ENCODE results near the gene XRCC6.
"Not testable (repeated sequence)": the region's sequence is repeated elsewhere in the genome, so short reads cannot be mapped to it uniquely, and the experiment has no call there.

The XRCC6 gene

DNA sequence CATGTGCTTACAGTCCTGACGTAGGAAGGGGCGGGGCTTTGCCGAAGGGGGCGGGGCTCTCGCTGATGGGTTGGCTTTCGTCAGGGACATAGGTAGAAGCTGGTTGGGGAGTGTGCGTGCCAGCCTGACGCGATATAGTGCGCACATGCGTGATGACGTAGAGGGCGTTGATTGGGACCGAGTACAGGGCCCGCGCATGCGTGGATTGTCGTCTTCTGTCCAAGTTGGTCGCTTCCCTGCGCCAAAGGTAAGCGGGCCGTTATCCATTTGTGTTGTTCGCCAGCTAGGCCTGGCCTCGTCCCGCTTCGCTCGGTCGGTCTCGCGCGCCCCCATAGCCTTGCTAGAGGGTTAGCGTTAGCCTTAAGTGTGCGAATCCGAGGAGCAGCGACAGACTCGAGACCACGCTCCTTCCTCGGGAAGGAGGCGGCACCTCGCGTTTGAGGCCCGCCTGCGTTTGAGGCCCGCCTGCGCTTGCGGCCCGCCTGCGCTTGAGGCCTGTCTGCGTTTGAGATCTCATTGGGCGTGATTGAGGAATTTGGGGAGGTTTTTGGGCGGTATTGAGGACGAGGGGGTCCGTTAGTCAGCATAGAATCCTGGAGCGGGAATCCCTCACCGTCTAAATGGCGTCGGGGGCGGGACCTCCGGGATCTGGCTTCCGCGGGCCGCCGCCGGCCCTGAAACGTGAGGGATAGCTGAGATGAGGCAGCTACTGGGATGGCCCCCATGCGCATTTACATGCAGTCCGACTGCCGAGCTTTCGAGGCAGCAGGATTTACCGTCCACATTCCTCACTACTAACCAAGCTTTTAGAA, at the start of gene XRCC6:
Gene XRCC6, plus strand, starts transcription at position 197 of the 812 bp plus-strand sequence. CDS start 710 bp downstream, outside the sequence.
- peak; percentile 98 for DNase-seq (ENCODE audit: low read depth)

DNA sequence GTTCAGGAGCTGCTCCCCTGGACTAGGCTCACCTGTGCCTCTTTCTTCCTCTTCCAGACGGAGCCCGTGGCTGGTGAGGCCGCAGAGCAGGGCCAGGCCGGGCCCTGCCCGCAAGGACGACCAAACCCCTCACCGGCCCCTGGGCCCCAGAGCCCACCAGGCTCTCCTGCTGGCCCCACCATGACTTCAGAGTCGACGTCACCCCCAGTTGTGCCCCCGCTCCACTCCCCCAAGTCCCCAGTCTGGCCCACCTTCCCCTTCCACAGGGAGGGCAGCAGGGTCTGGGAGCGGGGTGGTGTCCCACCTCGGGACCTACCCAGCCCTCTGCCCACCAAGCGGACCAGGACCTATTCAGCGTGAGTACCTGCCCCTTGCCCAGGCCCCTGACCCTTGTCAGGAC, 49.3 kb upstream of the XRCC6 start:
- DNase-seq (ENCODE audit: low read depth) = no peak

DNA sequence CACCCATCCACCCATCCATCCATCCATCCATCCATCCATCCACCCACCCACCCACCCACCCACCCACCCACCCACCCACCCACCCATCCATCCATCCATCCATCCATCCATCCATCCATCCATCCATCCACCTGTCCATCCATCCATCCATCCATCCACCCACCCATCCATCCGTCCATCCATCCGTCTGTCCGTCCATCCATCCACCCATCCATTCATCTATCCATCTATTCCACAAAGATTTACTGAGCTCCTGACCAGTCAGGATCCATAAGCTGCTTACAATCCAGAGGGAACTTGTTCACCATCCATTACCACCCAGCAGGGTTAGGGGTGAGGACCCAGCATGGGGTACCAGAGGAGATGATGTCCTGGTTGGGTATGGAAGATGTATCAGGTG, 48.8 kb upstream of the XRCC6 start:
- not testable (repeated sequence) for DNase-seq (ENCODE audit: low read depth)

DNA sequence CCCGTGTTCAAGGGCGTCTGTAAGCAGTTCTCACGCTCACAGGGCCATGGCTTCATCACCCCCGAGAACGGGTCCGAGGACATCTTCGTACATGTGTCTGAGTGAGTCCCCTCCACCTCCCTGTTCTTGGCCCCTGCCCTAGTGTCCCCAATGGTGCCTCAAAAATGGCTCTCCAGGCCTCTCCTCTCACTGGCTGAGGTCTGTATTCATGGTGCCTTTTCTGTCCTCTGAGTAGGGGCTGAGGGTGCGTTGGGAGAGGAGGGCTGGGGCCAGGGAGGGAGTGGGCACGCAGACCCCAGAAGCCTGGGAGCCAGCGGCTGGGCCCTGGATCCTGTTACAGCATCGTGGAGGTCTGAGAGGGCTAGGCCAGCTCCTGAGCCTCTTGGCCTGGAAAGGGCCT, 47.4 kb upstream of the XRCC6 start:
- DNase-seq (ENCODE audit: low read depth) = no peak

DNA sequence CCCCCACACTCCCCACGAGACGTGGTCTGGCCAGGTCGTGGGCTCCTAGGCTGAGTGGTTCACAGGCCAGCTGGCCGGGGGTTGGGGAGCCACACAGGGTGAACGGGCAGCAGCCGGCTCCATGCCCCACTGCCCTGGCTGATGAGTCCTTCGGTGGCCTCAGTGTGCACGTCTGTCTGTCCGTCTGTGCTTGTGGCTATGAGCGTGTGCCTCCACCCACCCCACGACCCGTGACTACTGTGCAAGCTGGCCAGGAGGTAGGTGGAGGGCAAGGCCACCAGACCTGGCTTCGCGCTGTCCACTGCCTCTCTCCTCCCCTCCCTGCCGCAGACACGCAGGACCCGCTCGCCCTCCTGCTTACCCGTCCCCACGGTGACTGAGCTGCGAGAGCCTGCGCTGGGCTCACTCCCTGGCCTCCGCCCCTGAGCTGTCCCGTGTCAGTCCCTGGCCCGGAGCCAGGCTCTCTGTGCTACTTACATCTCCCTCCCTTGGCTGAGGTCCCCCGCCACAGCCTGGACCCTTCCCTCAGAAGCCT, 46.2 kb upstream of the XRCC6 start:
- no peak for DNase-seq (ENCODE audit: low read depth)

DNA sequence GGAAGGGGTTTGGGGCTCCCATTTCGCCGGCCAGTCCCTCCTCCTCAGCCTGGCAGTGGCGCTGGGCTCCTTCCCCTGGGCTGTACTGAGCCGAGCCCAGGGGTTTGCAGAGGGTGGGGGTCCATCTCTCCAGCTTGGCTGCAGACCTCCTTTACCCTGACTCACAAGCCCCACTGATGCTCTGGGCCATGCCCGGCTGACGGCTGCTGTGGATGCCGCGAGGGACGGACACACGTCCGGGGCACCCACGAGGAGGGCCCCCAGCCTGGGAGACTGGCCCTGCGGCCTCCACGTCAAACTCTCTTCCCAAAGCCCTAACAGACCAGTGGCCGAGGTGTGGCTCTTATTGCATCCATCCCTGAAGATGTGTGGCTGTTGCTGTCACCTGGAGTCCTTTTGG, 45.6 kb upstream of the XRCC6 start:
- no peak for DNase-seq (ENCODE audit: low read depth)

DNA sequence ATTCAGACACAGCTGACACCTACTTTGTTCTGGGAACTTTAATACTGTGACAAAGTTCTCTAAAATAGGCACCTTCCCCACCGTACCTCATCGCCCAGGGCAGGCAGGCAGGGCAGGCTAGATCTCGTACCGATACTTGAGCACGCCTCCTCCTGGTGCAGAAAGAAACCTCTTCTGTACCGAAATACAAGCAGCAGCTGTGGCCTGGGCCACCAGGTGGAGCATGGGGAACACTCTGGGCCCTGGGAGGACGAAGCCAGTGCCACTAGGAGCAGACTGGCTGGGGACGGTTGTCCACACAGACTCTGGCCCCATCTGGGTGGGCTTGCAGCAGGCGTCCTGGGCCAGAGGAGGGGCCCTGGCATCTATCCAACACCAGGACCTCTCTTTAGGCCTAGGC, 44.2 kb upstream of the XRCC6 start:
- DNase-seq (ENCODE audit: low read depth) = no peak

DNA sequence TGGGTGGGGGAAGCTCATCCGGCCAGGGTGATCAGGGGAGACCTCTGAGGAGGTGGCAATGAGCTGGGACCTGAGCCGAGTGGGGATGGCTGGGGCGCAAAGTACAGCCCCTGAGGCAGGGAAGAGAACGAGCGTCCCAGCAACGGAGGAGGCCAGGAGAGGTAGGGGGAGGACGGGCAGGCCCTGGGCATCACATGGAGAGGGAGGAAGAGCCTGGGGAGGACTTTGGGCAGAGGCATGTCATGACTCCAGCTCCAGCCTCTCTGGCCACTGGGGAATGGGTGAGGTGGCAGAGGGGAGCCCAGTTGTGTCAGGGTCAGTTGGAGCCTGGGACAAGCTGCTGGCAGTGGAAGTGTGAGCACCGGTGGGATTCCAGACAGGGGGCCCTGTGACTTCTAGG, 43.0 kb upstream of the XRCC6 start:
- DNase-seq (ENCODE audit: low read depth) = no peak

DNA sequence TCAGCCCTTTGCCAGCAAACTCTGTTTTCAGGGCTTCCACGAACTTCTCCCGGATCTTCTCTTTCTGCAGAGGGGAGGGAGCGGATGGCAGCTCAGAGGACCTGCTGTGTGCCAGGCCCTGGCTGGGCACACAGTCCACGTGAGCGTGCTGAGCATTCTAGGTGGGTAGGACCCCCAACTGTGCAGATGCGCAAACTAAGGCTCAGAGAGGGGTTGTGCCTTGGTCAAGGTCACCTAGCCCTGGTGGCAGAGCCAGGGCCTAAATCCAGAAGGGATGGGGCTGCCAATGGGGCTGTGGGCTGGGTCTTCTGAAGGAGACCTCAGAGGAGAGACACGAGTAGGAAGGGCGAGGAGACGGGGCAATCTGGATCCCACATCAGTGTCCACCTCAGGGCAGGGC, 42.3 kb upstream of the XRCC6 start:
- DNase-seq (ENCODE audit: low read depth) = no peak

DNA sequence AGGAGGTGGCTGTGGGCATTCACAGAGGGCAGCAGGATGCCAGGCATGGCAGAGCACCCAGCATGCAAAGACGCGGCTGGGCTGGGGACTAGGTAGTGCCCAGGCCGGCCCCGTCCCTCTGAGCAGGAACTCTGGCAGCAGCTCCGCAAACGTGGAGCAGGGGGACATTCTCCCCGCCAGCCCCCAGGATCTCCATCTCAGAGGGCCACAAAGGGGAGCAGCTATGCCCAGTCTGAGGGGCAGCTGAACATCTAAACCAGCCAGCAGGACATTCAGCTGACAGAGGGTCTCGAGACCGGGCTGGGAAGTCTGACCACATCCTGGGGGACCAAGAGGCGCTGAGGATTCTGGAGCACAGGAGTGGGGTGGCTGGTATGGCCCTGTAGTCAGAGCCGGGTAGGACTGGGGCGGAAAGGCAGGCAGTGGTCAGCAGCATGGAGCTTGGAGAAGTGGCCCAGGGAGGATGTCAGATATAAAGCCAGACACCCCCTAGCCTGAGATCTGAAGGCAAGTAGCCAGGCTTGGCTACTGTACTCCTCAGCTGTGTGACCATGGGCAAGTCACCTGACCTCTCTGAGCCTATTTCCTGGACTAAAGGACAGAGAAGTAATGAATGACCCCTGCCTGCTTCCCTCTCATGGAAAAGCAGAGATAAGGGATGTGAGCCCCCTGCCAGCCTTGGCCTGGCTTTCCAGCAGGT, 41.6 kb upstream of the XRCC6 start:
- no peak for DNase-seq (ENCODE audit: low read depth)

DNA sequence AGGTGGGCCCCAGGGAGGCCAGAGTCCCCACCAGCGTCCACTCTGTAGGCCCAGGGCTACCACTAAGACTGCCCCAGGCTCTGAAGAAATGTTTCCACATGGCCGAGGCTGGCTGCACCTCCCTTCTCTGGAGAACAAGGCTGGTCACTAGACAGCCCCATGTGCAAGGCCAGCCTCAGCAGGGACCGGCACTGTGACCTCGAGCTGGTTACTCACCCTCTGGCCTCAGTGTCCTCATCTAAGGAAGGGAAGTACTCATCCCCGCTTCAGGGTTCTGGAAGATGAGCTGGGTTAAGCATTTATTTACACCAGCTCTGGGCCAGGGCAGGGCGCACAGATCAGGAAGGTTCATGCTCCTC, 41.1 kb upstream of the XRCC6 start:
- no peak for DNase-seq (ENCODE audit: low read depth)

DNA sequence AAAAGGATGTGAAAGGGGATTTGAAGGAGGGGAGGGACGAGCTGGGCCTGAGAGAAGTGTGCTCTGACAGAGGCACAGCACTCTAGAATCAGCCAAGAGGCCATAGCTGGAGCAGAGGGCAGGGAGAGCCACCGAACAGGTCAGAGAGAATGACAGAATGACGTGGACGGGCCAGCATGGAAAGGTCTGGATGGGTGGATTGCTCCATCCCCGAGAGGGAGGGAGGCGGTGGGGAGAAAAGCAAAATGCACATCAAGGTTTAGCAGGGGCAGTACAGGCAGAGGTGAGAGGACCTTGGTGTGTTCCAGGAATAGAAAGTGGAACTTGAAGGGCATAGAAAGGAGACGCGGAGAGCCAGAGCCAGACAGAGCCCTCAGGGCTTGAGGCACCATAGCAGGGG, 38.4 kb upstream of the XRCC6 start:
- no peak for DNase-seq (ENCODE audit: low read depth)

DNA sequence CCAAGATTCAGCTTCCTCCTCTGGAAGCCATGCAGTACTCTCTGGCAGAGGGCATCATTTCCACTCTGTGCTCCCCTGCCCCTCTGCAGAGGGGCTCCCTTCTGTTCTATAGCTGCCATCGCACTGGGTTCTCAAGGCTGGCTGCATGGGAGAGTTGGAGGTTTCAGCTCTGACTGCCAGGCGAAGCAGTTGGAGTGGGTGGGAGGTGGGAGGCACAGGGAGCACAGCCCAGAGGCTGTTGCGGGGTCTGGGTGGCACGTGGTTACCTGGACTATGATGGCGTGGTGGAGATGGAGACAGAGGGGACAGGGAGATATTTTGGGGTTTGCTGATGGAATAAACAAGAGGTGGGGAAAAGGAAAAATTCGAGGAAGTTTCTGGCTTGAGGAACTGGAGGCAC, 36.2 kb upstream of the XRCC6 start:
- no peak for DNase-seq (ENCODE audit: low read depth)

DNA sequence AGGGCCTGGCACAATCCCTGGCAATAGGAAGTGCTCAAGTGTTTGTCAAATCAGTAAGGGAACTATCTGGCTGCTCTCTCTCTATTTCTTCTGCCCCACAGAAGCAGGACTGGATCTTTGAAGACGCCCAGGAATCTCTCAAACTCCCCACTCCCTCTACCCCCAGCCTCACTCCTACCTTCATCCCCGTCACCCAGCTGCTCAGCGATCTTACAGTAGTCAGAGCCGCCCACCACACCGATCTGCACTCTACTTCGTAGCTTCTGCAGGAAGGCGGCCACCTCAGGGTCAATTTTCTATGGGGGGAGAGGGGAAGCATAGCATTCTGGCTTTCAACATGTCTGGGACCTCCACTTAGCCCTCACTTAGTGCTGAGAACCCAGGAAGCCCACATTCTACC, 35.2 kb upstream of the XRCC6 start:
- no peak for DNase-seq (ENCODE audit: low read depth)

DNA sequence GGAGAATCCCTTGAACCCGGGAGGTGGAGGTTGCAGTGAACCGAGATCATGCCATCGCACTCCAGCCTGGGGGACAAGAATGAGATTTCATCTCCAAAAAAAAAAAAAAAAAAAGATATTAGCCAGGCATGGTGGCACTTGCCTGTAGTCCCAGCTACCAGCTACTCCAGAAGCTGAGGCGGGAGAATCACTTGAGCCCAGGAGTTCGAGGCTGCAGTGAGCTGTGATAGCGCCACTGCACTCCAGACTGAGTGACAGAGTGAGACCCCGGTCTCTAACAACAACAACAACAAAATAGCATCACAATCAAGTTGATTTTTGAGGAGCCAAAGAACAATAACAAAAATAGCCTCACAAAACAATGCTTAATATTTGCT, 33.8 kb upstream of the XRCC6 start:
- no peak for DNase-seq (ENCODE audit: low read depth)

DNA sequence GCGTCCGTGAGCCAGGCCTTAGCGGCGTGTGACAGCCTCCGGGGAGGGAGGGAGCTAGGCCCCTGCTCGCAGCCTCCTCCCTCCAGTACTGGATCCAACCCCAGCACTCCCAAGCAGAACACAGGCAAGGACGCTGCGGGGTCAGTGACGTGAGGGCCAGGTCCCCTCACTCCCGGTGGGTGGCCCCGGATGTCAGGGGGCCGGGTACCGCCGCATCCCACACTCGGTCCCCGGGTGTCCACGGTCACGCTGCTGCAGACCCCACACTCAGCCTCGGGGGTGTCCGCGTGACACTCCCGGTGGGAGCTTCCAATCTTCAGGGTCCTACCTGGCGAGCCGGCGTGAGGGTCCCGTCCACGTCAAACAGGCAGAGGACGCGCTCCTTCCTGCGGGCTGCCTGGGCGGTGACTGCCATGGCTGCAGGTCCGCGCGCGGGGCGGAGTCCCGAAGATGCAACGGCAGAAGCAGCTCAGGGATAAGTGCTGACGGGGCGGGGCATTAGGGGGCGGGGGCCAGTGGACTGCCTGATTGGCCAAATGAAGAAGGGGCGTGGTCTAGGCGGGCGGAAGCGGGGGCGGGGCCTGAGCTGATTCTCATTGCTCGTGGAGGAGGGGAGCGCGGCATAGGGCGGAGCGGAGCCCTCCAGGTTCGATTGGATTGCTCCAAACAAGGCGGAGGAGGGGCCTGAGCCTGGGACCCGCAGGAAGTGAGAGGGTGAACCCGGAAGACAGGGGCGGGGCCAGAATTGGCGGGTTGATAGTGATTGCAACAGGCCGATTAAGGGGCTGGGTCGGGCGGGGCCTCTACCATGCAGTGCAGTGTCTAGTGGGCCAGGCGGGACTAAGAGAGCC, 31.5 kb upstream of the XRCC6 start, which contains the start of gene PMM1:
Gene PMM1, minus strand, starts transcription at position 450 of the 851 bp plus-strand sequence. Its CDS starts 35 bp downstream, at position 415.
- DNase-seq (ENCODE audit: low read depth) = peak; percentile 100

DNA sequence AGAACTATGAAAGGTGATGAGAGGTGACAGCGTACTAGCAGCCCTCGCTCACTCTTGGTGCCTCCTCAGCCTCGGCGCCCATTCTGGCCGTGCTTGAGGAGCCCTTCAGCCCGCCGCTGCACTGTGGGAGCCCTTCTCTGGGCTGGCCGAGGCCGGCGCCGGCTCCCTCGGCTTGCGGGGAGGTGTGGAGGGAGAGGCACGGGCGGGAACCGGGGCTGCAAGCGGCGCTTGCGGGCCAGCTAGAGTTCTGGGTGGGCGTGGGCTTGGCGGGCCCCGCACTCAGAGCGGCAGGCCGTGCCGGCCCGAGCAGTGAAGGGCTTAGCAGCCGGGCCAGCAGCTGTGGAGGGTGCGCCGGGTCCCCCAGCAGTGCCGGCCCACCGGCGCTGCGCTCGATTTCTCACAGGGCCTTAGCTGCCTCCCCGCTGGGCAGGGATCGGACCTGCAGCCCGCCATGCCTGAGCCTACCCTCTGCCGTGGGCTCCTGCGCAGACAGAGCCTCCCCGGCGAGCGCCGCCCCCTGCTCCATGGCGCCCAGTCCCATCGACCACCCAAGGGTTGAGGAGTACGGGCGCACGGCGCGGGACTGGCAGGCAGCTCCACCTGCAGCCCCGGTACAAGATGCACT, 27.6 kb upstream of the XRCC6 start:
- not testable (repeated sequence) for DNase-seq (ENCODE audit: low read depth)

DNA sequence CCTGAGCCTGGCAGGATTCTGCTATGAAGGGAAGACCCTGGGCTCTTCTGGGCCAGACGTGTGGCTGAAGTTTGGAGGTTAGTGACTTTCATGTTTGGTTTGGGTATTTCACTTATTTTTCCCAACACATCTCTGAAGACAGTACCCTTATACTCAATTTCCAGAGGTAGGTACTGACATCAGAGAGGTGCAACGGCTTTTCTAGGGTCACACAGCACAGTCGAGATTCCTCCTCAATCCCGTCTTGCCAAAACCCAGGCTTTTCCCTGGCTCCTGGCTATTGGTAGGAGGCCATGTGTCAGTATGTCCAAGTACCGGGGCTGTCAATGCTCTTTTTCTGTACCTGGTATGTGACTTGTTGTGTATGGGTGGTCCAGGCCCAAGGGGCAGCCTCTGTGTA, 25.4 kb upstream of the XRCC6 start:
- DNase-seq (ENCODE audit: low read depth) = no peak

DNA sequence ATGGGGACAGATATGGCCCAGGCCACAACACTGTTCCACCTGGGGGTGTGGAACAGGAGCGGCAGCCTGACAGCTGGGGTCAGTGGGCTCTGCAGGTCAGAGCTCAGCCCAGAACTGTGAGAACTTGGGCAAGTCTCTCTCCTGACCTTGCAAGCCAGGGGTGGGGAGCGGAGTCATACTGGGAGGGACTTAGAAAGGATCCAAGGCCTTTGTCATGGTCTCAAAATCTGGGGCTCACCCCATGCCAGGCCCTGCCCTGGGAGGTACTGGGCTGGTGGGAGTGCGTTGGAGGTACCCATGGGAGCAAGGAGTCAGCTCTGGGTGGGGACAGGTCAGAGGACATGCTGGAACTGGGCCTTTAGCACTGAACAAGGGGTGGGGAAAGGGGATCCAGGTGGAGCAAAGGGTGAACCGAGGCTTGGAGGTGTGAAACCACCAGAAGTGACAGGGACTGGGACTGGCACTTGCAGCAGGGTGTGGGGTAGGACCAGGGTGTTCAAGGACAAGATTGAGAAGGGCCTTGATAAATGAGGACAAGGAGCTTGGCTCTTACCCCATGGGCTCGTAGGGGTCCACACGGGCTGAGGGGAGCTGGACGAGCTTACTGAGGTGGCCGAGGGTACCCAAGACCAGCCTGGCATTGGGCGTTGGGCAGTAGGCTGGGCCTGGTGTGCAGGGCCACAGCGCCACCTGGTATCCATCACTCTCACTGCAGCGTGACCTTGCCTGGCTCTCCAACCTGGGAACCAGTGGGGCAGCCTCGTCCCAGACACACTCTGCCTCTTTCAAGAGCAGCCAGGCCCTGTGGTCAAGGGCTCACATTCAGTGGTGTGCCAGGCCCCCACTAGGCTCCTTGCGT, 24.1 kb upstream of the XRCC6 start:
- no peak for DNase-seq (ENCODE audit: low read depth)

DNA sequence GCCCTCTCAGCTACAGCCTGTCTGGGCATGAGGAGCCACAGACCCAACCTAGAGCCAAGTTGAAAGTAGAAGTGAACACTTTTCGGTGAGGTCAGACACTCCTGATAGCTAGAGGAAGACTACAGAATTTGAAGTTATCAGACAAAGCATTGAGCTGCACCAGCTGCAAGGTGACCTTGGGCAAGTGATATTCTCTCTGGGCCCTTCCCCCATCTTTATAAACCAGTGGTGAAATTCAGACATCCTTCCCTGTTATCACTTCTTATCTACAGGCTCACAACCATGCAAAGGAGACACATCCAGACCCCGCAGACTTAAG, 23.5 kb upstream of the XRCC6 start:
- no peak for DNase-seq (ENCODE audit: low read depth)

DNA sequence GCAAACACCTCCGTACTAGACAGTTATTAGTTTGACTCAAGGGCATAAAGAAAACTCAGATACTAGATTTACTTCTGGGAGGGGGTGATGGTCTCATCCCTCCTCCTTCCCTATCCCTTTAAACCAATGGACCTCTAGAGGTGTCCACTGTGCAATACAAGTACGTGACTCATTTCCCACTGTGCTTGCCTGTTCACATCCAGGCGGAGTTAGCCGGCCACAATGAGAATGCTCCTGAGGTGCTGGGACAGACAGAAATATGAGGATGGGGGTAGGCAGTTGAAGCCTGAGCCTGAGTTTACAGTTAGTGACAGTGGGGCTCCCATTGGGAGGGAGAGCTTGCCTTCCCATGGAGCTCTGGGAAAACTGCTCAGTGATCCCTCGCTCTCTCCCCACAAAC, 23.0 kb upstream of the XRCC6 start:
- no peak for DNase-seq (ENCODE audit: low read depth)
